NCI-H526 (cell line): ENCODE measurements around the gene DCP2.

Experiments
- DNase-seq, 2 experiments: peaks; one replicate each; lab custom pipeline; 2025; lab: John Stamatoyannopoulos, UW

Gene DCP2

GRCh38 chr5:112967520-112968083 is 9.0 kb upstream of the DCP2 start:
- DNase-seq, result no peak

DNA sequence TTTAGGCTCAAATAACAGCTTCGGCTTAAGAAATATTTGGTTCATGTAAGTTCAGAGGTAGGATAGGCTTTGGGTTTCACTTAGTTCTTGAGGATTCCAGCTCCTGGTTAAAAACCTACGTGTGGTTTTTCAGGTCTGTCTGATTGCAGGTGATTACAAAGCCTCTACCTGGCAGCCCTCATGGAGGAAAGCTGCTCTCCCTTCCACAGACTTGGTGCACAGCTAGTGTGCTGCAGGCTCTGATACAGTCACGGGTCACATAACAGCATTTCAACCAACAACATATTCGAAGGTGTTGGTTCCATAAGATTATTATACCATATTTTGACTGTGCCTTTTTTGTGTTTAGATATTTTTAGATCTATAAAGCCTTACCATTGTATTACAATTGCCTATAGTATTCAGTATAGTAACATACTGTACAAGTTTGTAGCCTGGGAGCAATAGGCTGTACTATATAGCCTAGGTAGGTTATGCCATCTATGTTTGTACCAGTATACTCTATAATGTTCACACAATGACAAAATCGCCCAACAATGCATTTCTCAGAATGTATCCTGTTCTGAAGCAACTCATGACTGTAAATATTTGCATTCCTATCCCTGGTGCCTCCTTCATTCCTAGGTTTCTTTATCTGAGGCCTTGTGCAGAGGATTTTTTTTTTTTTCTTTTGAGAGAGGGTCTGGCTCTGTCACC is 8.0 kb upstream of the DCP2 start:
- peak in 1 of 2 experiments; percentile 43 for DNase-seq

GRCh38 chr5:112971276-112971675 is 5.3 kb upstream of the DCP2 start:
- DNase-seq, result peak; percentile 81 to 84

DNA sequence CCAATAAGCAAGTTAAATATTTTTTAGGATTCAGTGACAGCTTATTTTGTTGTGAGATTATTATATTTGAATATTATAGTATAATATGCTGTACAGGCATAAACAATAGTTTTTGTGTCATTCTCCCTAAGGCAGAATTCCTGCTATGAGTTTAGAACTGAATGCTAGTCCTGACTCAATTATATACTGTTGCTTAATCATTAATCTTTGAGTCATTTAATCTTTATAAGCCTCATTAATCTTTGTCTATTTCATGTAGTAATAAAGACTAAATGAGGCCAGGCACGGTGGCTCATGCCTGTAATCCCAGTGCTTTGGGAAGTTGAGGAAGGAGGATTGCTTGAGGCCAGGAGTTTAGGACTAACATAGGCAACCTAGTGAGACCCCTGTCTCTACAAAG is 3.6 kb upstream of the DCP2 start:
- DNase-seq, result no peak

DNA sequence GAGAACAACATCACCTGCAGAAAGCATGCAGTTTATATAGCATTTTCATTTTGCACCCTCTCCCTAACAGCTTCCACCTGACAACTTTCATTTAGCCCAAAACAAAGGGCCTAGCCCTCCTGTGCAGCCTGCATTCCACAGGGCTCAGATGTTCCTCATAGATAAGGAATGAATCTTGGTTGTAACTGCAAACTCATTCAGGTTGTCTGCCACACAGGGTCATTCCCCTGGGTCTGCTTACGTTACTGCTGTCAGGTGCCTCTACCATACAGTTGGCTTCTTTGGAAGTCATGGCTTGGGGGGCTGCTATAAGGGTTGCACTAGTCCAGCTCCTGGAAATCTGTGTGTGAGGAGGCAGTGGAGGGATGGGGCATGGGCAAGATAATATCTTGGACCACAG is 2.7 kb upstream of the DCP2 start:
- DNase-seq, result no peak

- no peak for DNase-seq
Measured at GRCh38 chr5:112974901-112975300, 1.7 kb upstream of the DCP2 start.

GRCh38 chr5:112975721-112976431 is 722 bp upstream of the DCP2 start:
- DNase-seq, result no peak

GRCh38 chr5:112977440-112977861 is 853 bp downstream of the DCP2 start:
- DNase-seq, result no peak

DNA sequence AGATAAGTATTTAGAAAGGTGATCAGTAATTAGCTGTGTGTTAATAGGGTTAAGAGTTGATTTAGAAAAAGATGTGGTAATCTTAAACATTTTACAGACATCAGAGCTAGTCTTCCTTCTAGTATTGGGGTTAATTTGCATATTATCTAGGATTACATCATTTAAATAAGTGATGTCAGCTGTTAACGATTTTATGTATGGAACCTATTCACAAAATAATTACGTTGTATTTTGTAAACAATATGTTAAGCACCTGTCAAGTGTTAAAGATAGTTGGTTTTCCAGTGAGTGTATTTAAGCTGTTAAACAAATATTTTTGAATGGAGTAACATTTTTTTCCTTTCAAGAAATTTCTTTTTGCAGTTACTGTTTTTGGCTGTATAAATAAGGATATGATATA is 2.2 kb downstream of the DCP2 start:
- DNase-seq, result peak; percentile 37 to 62

DNA sequence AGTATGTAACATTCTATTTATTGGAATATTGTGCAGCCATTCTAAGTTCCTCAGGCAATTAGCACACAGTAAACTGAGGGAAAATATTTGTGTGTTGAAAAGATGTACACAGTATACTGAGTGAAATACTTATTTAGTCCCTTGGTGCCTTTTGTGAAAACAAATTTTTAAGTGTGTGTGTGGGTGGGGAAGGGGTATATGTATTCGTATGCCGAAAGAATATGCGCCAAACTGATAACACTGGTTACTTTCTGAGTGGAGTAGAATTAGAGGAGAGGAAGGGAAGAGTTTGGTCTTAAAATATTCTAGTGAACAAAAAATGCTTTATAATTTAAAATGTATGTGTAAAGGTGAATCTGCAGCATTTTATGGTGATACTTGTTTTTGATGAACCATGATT is 3.1 kb downstream of the DCP2 start:
- DNase-seq, result no peak

DNA sequence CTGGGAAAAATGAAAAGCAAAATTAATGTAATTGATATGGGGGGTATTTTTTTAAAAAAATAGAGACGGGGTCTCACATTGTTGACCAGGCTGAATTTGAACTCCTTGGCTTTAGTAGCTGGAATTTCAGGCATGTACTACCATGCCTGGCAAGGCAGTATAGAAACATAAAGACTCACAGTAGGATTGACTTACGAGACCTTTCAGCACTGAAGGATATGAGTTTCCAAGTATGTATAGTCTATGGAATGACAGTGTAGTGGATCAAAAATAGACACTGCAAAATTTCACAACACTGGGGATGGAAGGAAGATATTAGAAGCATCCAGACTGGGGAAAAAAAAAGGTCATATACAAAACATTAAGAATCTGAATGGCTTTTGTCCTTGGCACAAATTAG is 6.8 kb downstream of the DCP2 start:
- no peak for DNase-seq

GRCh38 chr5:112986224-112986623 is 9.6 kb downstream of the DCP2 start:
- no peak for DNase-seq

DNA sequence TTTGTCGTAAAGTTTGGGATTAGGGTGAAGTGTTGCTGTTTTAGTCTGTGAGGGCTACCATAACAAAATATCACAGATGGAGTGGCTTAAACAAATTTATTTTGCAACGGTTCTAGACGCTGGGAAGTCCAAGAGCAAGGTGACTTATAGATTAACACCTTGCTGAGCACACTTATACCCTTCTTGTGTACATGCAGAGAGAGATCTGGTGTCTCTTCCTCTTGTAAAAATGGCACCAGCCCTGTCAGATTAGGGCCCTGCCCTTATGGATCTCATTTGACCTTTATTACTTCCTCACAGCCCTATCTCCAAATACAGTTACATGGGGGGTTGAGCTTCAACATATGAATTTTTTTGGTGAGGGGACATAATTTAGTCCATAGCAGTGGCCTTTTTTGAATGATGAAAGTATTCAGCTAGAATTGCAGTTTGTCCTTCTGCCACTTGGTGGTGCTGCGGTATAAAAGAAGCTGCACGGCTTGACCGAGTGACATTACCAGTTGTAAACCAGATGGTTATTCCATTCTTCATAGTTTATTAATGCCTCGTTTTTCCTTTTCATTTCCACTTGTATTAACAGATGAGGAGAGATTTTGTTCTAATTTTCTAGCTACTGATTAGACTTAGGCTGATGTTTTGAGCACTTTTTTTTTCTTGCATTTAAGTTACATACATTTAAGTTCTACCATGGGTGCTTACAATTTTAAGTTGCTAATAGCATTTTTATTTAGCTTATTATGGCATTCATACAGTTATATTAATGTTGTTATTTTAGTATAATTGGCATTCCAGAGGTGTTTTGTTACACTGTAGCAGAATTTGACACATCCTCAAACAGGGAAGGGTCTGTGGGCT is 19.4 kb downstream of the DCP2 start:
- peak in 1 of 2 experiments; percentile 58 for DNase-seq

DNA sequence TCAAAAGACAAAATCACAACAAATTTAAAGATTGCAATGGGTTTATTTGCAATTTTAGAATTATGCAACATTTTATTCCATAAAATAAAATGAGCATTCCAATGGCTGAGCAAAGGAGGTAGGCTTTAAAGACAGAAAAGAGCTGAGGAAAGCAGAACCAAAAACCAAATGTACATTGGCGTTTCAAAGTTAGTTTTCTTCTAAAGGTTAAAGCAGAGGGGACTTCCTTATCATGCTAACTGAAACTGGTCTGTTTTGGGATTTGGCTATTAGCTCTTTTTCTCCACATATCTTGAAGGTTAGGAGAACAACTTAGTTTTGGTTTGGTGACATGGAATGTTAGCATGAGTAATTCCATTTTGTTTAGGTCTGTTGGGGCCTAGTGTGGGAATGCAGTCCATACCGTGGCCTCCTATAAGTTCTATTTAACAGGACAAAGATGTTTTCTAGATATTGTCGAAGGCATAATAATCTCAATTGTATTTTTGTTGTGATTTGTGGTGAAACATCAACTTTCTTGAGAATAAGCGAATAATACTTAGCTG is 20.3 kb downstream of the DCP2 start:
- no peak for DNase-seq

DNA sequence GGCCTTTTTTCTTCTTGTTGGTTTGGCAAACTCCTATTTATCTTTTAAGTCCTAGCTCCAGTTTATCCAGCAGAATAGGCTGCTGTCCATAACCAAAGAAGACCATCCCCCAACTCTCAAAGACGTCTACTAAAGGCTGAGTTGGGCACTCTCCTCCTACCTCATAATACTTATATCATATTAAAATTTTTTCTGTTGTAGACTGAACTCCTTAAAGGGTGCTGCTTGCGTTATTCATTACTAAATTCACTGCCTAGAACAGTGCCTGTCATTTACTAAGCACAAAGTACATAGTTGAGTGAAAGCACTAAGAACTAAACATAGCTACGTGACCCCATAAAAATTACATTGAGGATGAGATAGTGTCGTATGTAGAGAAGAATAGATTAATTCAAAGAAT is 21.7 kb downstream of the DCP2 start:
- DNase-seq, result no peak

GRCh38 chr5:113000466-113000865 is 23.9 kb downstream of the DCP2 start:
- no peak for DNase-seq

DNA sequence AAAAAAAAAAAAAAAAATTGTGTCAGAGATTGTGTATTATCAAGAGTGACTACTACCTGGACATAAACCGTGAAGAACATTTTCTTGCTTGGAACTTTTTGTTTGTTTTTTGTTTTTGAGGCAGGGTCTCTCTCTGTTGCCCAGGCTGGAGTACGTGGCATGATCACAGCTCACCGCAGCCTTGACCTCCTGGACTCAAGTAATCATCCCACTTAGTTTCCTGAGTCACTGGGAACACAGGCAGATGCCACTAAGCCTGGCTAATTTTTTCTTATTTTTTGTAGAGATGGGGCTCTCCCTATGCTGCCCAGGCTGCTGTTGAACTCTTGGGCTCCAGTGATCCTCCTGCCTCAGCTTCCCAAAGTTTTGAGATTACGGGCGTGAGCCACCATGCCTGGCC is 25.8 kb downstream of the DCP2 start:
- no peak for DNase-seq

DNA sequence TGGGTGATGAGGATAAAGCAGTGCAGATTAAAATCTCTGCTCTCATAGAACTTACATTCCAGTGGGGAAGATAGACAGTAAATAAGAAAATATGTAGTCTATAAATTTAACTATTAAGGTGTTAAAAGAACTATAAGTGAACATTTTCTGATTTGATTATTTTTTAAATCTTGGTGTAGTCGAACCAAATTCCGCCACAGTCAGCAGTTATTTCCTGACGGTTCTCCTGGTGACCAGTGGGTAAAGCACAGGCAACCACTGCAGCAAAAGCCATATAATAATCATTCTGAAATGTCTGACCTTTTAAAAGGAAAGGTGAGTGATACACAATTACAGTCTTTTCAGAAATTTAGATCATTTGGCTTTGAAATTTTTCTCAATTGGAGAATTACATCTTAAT is 27.2 kb downstream of the DCP2 start:
- no peak for DNase-seq

DNA sequence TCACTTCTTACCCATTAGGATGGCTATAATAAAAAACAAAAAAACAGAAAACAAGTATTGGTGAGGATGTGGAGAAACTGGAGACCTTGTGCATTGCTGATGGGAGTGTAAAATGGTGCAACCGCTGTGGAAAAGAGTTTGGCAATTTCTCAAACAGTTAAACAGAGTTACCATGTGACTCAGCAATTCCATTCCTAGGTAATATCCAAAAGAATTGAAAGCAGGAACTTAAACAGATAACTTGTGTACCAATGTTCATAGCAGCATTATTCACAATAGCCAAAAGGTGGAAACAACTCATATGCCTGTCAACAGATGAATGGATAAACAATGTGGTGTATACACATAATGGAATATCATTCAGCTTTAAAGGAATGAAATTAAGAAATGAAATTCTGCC is 28.9 kb downstream of the DCP2 start:
- DNase-seq, result no peak

DNA sequence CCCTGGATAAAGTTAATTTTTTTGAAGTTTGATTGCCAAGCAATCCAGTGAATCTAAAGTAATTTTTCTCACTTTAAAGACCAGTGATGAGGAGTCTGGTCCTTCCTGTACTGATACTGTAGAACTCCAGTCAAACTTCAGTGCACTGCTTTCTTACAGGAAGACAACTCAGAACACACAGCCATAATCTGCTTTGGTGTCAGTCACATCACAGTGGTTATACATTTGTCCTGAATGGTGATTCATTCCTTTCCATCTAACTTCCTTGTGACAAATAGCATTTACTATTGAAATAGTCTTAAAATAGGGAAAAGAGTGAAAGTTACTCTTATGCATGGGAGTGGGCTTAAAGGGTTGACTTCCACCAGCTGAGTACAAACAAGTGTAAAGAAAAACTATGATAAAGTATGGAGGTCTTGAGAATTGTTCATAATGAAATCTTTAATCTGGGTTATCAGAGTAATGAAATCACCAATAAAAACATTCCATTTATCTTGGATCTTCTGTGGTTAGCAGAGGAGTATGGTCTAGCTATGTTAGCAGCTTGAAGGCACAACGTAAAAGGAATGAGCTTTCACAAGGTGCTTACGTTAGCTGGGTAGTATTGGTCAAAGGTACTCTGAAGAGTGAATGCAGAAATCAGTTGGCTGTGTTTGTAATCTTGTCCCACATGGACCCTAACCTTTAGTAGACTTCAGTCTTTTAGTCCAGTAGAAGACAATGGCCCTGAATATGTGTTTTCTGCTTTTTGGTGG is 41.5 kb downstream of the DCP2 start:
- DNase-seq, result no peak

- no peak for DNase-seq
Measured at GRCh38 chr5:113020461-113021273, 44.1 kb downstream of the DCP2 start.
